Activated T-cell treated with anti-CD3 and anti-CD28 coated beads for 24 hours (primary cell): ENCODE data around the gene PRKAA2.
"Not testable (repeated sequence)": the region's sequence is repeated elsewhere in the genome, so short reads cannot be mapped to it uniquely, and the experiment has no call there.

ENCODE experiments used
- DNase-seq: peaks from one replicate; pipeline ENCODE4 v3.0.0-alpha.2; 2020; ENCODE audit warnings: low read depth

Gene PRKAA2

DNA sequence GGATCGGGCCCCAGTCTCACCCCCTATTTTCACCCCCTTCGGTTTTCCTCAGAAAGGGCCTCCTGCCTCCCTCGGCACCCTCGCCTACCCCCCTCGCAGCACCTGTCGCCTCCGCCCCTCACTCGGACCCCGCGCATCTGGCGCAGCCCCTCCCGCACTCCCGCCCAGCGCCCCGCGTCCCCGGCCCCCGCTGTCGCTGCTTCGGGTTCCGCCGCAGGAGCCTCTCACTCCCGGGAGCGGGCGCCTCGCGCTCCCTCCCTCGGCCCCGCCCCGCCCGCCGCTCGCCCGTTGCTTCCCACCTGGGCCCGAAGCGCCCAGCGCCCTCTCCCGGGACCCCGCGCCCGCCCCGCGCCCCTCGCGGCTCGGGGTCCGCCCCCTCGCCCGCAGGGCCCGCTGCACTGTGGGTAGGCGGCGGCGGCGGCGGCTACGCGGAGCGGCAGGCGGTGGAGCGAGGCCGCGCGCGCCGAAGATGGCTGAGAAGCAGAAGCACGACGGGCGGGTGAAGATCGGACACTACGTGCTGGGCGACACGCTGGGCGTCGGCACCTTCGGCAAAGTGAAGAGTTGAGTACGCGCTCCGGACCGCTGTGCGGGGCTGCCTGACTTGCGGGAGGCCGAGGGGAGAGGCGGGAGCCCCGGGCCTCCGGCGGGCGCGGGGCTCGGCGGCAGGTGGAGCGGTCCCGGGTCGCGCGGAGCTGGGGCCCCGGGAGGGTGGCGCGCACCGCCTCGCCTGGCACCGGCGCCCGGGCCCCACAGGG lies at the start of gene PRKAA2:
Gene PRKAA2 (plus strand): TSS at position 396 of the 758 bp plus-strand sequence. CDS start 74 bp downstream, at position 470.
- DNase-seq = no peak

DNA sequence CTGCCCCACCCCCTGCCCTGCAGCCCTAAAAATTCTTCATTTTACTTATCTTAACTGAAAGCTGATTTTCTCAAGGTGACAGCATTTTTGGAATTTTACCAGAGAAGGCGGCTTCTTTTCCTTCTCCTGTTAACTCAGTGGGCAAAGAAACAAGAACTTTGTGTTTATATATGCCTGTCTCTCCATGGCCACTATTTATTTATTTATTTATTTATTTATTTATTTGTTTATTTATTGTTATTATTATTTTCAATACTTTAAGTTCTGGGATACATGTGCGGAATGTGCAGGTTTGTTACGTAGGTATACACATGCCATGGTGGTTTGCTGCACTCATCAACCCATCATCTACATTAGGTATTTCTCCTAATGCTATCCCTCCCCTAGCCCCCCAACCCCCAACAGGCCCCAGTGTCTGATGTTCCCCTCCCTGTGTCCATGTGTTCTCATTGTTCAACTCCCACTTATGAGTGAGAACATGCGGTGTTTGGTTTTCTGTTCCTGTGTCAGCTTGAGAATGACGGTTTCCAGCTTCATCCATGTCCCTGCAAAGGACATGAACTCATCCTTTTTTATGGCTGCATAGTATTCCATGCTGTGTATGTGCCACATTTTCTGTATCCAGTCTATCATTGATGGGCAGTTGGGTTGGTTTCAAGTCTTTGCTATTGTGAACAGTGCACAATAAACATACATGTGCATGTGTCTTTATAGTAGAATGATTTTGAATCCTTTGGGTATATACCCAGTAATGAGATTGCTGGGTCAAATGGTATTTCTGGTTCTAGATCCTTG lies 49.5 kb upstream of the PRKAA2 start:
- not testable (repeated sequence) for DNase-seq

DNA sequence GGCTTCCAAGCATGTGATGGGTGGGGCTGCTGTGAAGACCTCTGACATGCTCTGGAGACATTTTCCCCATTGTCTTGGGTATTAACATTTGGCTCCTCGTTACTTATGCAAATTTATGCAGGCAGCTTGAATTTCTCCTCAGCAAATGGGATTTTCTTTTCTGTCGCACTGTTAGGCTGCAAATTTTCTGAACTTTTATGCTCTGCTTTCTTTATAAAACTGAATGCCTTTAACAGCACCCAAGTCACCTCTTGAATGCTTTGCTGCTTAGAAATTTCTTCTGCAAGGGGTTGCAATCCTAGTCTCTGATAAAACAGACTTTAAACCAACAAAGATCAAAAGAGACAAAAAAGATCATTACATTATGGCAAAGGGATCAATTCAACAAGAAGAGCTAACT lies 35.0 kb upstream of the PRKAA2 start:
- DNase-seq = not testable (repeated sequence)

DNA sequence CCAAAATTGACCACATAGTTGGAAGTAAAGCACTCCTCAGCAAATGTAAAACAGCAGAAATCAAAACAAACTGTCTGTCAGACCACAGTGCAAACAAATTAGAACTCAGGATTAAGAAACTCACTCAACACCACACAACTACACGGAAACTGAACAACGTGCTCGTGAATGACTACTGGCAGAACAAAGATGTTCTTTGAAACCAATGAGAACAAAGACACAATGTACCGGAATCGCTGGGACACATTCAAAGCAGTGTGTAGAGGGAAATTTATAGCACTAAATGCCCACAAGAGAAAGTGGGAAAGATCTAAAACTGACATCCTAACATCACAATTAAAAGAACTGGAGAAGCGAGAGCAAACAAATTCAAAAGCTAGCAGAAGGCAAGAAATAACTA lies 34.3 kb upstream of the PRKAA2 start:
- DNase-seq = not testable (repeated sequence)

DNA sequence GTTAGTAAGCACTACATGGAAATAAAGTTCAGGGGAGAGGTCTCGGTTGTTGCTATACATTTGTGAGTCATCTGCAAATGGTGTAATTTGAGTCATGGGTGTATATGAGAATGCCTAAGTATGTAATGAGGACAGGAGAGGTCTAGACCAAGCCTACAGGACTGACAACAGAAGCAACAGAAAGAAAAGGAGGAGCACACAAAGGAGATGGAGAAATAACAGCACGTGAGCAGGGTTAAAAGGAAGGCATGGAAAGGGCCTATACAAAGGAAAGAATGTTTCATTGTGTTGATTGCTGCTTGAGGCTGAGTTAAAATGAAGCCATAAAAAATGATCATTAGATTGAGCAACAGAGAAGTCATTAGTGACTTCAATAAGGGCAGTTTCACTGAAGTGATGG lies 28.0 kb upstream of the PRKAA2 start:
- DNase-seq = no peak

DNA sequence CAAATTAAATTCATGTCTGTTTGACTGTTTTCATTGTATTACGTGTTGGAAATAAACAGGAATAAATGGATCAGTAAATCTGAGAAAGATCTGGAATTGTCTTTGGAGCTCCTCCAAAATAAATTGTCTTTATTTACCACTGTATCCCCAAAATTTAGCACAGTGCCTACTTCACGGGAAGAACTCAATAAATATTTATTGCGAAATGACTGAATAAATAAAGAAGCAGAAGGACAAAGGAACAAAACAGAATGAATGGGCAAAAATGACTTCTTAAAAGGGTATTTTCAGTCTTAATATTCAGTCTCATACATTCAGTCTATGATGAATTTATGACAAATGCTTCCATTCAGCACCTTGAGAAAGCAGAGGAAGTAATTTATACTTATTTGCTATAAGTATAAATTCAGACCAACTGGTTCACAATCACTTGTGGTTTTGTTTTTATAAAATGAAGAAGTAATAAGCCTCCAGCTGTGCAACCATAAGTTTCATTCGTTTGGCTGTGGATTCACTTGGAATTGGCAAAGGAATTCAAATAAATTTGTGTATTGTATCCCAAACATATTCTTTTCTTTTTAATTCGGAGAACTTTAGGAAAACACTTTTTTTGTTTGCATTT lies 19.2 kb upstream of the PRKAA2 start:
- DNase-seq = no peak

DNA sequence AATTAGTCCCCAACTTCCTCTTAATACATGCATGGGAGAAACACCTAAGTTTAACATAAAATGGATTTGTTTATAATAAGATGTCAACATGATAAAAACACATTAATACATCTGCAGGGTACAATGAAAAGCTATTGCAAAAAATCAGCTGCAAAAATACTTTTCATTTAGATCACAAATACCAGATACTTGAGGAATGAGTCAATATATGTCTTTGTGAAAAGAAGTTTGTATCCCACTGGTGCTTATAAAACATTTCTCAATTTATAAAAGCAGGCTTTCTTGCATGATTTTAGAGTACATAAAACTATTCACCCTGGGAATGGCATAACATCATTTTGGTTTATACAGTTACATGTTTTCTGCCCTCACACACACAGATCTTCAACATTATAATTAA lies 18.6 kb upstream of the PRKAA2 start:
- DNase-seq = no peak

DNA sequence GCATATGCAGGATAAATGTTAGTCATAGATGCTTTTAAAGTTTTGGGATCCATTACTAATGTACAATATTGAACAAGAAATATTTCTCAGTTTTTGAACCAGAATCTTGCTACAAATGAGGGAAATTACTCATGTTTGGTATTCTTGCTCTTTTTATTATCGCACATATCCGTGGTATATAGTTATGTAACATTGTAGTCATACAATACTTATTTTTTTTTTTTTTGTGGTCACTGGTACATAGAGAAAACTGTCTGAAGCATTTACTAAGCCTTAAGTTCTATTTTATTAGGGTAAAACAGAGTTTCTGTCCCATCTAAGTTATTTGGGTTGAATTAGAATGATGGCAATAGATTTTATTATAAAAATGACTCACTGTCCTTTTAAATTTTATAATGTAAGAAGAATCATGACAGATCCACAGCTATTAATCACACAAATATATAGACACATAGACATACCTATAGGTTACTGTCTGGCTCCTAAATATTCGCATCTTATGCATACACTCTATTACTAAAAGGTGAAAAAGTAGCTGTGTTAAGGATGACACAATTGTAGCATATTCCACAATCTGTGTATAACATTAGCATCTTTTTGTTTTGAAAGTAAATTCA lies 18.0 kb upstream of the PRKAA2 start:
- no peak for DNase-seq

DNA sequence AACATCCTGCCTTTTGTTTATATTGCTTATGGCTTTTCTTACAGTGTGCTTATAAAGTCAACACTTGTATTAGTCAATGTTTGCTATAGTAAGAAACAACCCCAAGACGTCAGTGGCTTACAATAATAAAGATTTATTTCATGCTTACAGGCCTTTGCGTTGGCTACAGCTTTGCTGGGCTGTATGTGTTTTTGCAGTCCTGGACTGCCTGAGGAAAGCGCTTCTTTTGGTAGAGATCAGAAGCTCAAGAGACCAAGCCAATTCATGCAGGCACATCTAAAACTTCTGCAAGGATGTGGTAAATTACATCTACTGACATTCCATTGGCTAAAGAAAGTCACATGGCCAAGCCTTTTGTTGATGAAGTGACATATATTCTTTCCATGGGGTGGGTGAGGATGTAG lies 17.5 kb upstream of the PRKAA2 start:
- no peak for DNase-seq

DNA sequence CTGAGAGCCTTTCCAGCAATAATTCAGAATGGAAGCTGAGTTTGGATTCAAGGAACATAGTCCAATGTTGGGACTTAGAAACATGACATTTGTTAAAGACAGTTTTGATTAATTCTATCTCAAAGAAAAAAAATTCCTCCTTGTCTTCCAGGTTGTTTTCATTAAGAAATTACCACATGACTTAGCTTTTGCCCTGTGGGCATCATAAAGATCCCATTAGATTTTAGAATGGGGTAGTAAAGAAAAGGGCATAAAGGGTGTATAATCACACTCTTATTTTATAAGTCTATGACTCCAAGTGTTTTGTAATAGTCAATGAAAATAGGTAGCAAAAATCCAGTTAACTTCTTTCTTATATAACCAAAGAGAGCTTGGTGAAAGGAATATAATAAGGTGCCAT lies 14.3 kb upstream of the PRKAA2 start:
- no peak for DNase-seq

DNA sequence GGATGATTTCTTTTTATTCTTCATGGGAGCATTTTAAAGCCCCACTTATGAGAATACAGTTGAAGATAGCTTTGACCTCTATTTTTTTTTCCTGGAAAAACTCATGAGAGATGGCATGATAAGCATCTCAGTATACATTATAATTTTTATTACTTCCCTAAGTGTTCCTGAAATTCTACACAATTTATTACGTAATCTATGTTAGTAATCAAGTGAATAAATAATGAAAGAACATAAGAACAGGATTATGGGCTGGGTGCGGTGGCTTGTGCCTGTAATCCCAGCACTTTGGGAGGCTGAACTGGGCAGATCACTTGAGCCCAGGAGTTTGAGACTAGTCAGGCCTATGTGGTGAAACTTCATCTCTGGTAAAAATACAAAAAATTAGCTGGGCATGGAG lies 13.2 kb upstream of the PRKAA2 start:
- DNase-seq = no peak

DNA sequence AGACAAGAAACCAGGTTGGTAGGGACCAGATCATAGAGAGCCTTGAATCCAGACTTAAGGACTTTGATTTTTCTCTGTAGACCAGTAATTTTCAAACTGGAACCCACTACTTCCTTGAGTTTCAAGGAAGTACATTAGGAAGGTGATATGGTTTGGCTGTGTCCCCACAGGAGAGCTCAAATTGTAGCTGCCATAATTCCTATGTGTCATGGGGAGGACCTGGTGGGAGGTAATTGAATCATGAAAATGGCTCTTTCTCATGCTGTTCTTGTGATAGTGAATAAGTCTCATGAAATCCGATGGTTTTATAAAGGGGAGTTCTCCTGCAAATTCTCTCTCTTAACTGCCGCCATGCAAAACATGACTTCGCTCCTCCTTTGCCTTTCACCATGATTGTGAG lies 10.1 kb upstream of the PRKAA2 start:
- DNase-seq = no peak

DNA sequence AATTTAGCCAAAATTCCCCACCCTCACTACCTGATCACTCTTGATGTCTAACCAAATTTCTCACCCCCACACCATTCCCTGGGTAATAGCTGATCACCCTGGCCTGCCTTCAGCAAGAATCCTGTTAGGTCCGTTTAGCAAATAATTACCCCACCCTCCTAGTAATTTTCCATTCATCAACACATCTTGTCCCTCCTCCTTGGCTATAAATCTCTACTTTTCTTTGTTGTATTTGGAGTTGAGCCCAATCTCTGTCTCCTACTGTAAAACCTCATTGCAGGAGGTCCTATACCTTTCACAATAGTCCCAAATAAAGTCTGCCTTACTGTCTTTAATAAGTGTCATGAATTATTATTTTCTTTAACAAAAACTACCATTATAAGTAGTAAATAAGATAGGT lies 6.9 kb upstream of the PRKAA2 start:
- no peak for DNase-seq

DNA sequence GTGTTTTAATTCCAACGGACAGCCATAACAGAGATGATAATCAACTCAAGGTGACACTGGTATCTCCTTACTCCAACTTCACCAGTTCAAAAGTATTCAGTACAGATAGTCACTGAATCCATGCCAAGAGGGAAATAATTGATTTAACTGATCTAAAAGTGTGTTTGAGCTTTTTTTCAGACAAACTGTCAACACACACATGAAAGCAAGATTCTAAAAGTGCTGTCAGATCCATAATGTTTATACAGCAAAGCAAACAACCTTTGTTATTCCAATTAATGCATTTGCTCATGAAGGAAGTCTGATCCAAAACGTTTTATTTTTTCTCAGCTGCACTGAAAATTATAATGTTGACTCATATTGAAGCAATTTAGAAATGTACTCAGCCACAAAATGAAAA lies 5.9 kb upstream of the PRKAA2 start:
- DNase-seq = no peak

DNA sequence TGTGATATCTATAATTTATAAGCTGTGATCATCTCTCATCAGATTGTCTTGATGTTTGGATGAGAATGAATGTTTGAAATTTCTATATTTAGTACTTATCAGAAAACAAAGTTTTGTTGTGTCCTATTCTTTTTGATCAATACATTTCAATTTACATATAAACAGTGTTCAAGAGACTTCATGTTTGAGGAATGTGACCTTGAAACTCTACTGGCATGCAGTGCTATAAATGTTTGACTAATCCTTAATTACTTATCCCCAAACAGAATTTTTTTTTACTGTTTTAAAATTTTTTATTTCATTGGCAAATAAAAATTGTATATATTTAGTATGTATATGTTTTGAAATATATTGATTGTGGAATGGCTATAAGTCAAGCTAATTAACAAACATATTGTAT lies 1.5 kb upstream of the PRKAA2 start:
- no peak for DNase-seq

DNA sequence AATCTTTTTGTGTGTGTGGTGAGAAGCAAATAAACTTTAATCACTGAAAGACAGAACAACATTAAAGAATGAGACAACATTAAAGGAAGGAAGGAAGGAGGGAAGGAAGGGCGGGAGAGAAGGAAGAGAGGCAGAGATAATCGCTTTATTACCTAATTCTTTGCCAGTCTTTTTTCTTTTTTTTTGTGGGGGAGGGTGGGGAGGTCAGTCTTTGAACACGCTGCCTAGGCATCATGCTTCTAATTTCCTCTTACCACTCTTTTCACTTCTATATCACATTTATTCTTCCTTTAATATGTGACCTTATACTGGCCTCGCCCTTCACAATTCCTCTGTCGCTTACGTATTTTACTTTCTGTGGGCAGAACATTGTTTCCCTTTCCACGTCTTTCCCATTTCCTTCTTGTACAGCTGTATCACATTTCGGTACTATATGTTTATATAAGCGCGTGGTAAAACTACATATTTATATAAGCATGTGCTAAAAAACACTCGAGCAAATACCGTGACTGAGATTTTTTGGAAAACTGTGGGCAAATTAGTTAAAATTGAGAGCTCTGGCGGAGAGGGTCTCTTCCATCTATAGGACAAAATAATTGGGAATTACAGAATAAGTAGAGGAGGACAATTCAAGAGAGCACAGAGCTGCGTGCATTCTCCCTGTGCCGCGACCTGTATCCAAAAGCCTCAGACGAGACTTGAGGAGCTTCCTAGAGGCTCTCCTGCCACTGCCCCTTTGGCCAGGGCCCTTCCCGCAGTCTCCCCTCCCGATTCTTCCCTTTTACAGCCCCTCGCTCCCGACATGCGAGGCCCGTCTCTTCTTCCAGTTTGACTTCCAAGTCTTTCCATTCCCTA lies 823 bp upstream of the PRKAA2 start:
- DNase-seq = no peak

DNA sequence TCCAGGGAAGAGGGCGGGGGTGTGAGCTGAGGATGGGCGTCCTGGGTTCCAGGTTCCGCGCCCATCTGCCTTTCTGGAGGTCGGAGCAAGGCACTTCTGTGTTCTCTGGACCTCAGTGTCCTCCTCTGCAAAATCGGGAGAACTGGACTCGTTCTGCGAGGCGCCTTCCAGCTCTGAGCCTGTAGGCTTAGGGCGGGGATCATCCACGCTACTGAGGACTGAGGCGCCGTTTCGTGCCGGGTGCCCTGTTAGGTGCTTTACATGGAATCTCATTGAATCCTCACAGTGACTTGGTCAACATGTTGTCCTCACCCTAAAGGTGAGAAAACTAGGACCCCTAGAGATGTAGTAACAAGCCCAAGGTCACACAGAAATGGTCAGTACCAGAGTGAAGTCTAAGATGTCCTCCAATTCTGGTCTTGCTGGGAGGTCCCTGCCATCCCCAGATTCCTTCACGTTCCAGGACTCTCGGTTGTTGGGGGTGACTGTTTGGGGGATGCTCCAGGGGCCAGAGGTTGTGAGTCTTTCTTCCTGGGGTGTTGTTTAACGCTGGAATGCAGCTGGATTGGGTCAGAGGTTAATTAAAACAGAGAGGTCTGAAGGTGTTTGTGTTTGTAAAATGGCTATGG lies 677 bp downstream of the PRKAA2 start:
- no peak for DNase-seq

DNA sequence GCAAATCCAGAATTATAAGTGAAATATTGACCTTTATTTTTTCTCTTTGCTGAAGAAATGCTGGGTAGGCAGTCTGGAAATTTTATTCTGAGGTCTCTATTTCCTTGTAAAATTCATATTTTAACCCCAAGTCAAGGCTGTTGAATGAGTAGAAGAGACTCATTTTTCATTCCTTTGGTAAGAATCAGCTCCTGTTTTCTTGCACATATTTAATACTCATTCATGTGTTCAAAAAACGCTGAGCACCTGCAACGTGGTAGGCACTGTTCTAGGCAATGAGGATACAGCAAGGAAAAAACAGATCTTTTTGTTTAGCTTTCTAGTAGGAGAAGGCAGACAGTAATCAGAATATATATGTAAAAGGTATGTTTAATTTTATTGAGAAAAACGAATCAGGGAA lies 1.5 kb downstream of the PRKAA2 start:
- no peak for DNase-seq

DNA sequence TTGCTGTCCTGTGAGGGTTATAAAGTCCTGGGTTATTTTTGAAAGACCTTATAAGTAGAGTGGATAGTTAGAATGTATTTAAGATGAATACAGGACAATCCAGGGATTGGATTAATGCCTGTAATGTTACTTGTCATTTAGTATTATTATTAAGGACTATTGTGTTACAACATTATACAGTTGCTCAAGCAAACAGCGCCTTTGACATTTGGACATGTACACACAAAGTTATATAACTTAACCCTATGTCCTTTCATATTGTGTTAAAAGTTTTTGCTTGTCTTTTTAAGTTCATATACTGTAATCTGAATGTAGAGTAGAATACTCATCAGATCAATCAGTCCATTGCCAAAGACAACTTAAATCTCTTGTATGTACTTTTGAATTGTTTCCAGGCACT lies 2.0 kb downstream of the PRKAA2 start:
- DNase-seq = no peak

DNA sequence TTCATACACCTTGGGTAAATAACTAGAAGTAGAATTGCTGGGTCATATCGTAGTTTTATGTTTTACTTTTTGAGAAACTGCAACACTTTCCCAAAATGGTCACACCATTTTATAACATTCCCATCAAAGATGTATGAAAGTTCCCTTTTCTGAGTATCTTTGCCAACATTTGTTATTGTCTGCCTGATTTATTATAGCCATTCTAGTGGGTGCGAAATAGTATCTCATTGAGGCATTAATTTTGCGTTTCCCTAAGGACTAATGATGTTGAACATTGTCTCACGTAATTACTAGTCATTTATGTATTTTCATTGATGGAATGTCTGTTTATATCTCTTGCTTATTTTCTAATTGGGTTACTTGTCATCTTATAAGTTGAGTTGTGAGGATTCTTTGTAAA lies 3.4 kb downstream of the PRKAA2 start:
- no peak for DNase-seq
